Measurements from ENCODE around the gene CCDC182.

The CCDC182 gene

DNA sequence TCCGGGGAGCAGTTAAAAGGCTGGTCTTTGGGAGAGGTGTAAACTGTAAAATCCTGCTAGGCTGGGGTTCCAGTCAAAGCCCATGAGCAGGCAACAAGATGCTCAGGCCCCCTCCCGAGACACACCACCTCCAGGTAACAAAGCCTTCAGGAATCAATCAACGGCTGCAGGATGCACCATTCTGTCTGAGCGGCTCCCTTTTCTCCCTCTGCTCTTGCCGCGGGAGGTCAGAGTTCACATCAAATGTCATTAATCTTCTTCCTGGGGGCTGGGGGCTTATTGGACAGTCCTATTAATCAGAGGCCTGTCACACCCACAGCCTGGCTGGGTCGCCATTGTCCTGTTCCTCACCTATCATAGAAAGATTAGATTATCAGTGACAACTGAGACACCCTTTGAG is 11.9 kb upstream of the CCDC182 start:
- no peak for DNase-seq (ENCODE audit: low read depth)

DNA sequence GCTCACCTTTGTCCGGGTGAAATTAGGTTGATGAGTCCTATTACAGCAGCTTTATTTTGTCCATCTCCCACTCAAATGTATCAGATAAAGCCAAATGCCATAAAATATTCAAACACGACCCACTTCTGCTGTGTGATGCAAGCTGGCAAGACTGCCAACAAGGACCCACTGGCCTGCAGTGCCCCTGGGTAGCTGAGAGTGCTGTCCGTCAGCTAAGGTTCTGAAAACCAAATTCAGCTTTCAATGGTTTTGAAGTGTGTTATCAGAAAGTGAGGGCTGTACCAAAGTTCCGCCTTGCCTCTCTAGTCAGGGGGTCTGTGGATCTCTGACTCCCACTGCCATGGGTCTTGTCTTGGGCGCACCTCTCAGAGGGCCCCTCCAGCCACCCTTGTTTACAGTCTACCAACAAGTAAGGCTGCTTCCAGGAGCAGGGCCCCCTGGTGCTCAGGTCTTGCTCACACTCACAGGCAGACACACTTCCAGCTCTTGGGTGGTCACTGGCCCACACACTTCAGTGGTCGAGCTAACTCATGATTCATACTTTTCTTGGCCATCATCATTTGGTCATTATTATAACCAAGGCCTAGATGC is 10.5 kb upstream of the CCDC182 start:
- DNase-seq (ENCODE audit: low read depth) = no peak

DNA sequence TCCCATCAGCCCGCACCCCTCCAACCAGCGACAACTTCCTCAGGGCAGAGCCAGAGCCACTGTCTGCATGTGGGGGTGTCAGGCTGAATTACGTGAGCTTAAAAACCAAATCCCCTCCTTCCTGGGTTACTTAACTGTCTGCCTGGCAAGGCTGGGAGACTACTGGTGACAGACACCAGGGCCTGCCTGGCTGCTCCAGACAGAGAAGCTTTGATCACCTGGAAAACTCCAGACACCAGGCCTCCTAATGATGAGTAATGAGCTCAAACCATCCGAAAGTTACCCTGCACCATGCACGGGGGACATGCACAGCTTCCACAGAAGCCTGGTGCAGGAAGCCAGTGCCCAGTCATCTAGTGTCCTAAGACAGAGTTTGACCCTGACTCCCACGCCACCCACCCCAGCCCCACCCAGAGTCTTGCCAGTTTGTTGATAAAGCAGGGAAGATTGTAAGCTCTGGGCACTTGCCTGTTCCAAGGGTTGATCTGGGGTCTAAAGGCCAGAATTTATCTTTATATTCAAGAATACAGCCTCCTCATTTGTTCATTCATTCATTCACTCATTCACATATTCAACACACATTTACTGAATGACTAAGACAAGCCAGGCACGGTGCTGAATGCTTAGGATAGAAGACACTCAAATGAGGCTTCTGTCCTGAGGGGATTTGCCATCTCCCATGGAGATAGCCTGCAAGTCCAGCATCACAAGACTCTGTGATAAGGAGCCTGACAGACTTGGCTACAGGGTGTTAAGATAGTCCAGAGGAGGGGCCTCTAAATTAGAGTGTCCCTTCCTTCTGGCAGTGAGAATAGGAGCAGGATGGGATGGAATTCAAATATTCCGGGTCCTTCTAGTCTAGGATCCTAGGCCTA is 7.2 kb upstream of the CCDC182 start:
- no peak for DNase-seq (ENCODE audit: low read depth)

DNA sequence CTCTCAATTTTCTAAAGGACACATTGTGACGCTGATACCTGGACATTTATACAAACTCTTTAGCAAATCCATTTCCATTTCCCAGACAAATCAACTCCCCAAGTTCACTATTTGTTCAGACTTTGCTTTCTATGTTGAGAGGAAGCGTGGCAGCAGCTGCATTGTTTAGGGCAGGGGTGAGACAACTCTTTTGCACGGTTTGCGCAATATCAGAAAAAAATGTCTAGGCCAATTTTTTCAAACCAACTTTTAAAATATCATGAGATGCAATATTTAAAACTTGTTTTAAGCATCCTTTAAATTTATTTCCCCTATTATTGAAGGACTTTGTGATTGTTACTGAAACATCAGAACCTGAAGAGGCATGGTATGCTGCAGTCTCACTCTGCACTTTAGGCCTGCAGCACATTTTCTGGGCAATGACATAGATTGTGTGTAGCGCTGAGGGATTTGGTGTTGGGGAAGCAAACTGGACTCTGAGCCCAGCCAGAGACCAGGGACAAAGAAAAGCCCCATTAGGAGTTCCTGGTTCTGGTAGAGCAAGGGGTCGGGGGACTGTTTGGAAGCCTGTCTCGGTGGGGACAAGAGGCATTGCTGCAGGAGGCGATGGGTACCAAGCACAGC is 6.4 kb upstream of the CCDC182 start:
- DNase-seq (ENCODE audit: low read depth) = peak; percentile 3

DNA sequence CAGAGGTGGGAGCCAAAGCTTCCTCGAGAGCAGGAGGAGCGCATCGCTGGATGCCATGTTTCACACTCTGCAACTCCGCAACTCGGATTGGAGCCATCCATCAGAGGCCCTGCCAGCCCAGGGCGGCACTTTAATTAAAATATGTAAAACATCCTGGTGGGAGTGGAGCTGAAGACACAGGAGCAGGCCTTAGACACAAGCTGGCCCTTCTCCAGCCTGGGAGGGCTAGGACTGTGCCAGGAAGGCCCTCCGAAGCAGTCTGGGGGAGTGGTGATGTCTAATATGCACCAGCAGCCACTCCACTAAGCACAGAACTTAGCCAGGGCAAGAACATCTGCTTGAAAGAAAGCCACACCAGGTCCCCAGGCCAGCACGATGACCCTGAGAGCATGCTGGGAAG is 5.8 kb upstream of the CCDC182 start:
- no peak for DNase-seq (ENCODE audit: low read depth)

DNA sequence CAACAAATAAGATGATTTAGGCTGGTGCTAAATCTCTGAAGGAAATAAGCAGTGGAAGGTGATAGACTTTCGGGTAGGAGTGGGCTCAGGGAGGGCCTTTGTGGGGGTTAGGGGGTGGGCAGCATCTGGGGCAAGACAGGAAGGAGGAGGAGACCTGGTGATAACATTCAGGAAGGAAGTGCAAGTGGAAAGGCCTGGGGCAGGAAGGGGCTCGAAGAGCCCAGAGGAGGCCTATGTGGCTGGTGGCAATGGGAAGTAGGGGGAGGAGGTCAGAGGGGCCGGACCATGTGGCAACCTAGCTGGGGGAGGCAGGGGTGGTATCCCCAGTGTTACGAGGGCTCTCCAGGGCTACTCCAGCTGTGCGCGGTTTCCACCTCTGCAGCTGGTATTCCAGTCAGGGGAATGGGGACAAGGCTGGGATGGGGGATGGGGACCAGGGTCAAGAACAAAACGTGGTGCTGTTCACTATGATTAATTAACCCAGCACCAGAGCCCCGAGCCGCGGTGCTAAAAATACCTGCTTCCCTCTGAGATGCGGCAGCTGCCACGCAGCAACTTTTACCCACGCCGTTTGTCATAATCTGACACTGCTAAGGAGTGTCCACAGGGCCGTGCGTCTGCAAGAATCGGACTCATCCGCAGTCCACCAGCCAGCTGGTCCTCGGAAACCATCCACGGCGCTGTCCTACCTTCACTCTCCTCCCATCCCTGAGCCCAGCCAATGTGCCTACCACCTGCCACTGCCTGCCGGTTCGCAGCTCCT is 5.2 kb upstream of the CCDC182 start:
- DNase-seq (ENCODE audit: low read depth) = no peak

DNA sequence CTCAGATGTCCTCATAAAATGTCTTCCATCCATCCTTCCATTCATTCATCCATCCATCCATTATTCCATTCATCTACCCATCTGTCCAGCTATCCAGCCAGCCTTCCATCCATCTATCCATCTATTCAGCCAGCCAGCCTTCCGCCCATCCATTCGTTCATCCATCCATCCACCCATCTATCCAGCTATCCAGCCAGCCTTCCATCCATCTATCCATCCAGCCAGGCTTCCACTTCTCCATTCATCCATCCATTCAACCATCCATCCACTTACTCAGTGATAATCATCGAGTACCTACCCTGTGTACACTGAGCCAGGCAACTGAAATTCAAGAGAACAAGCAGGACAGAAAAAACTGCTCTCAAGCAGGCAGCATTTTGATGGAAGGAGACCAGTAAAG is 4.6 kb upstream of the CCDC182 start:
- DNase-seq (ENCODE audit: low read depth) = no peak

DNA sequence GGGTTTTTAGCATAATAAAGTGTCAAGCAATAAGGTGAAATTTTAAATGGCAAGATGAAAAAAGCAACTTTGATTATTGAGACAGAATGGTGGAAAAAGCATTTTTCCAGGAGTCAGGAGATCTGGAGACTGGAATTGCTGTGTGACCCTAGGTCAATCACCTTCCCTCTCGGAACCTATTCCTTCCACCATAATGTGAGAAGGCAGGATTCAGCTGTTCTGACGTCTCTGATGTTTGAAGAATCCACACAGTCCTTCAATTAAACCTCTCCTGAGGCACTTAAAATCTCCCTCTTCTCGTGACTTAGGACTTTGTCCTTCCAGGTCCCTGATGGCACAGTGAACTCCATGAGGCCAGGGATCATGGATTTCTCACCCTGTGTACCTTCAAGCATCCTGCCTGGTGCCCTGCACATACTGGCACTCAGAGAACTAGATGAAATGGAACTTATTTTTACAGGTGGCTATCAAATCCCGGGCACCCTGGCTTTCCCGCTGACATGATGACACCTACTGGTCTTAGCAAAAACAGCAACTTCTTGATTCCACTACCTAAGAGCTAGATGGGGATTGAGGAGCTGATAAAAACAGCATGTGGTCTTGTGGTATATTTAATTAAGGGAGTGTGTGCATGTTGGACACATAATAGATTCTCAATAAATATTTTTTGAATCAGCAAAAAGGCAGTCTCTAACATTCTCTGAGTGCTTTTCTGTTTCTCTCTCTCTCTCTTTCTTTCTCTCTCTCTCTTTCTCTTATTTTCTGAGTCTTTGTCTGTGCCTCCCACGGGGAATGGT is 2.3 kb upstream of the CCDC182 start:
- peak; percentile 76 for DNase-seq (ENCODE audit: low read depth)

DNA sequence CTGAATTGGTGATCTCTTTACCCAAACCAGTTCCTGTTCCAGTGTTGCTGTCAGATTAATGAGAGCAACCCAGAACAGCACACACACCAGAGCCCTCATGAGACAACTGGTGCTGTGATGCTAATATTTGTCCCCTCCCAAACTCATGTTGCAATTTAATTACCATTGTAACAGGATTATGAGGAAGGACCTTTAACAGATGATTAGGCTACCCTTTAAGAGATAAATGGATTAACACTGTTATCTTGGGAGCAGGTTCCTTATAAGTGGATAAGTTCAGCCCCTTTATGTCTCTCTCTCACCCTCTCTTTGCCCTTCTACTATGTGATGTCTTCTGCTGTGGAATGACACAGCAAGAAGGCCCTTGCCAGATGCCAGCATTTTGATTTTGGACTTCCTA is 1.1 kb upstream of the CCDC182 start:
- DNase-seq (ENCODE audit: low read depth) = no peak

DNA sequence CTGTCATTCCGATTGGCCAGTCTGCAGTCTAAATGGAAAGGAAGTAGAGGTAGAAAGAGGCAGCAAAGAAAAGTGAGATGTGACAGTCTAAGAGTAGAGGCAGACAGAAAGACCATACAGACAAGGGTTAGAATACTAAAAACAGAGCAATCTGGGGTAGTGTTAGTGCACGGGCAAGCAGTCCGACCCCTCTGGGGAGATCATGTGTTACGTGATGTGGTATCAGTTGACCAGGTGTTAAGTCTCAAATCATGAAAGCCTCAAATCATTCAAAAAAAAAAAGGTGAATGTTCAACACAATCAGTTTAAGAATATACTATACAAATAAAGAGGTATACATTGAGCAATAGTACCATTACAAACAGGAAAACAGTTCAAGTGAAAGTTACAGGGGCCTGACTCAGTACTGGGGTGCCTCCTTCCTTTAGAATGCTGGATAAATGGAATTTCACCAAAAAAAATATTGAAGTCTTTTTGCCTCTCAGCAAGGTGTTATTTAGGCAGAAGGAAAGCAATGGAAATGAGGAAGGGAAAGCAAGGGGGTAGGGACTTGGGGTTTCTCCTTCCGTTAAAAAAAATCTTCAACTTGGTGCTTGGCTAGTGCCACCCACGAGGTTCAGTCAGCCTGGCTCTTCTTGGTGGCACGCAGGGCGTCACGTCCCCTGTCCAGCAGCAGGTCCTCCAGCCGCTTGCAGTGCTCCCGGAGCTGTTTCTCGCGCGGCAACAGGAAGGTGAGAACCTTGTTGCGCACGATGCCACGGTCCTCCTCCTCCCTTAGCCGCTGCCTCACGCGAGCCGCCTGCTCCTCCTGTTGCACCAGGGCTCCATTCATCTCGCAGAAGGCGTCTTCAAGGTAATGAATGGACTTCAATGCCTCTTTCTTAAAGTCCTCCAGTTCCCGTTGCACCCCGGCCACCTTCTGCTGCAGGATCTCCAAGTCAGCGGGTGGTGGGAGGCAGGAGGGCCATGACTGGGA is 616 bp downstream of the CCDC182 start:
- no peak for DNase-seq (ENCODE audit: low read depth)

DNA sequence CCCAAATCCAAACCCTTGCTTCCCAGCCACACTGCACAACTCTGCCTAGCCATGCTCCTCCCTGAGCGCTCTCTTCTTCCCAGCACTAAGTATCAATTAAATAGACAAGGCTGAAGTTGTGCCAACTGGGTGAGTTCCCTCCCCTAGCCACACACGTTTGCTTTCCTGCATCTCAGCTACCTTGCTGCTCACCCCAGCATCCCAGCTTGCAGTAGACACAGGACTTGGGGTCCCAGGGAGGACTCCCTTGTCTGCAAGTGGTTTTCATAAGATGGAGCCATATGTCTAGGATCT is 4.9 kb downstream of the CCDC182 start:
- DNase-seq (ENCODE audit: low read depth) = no peak

DNA sequence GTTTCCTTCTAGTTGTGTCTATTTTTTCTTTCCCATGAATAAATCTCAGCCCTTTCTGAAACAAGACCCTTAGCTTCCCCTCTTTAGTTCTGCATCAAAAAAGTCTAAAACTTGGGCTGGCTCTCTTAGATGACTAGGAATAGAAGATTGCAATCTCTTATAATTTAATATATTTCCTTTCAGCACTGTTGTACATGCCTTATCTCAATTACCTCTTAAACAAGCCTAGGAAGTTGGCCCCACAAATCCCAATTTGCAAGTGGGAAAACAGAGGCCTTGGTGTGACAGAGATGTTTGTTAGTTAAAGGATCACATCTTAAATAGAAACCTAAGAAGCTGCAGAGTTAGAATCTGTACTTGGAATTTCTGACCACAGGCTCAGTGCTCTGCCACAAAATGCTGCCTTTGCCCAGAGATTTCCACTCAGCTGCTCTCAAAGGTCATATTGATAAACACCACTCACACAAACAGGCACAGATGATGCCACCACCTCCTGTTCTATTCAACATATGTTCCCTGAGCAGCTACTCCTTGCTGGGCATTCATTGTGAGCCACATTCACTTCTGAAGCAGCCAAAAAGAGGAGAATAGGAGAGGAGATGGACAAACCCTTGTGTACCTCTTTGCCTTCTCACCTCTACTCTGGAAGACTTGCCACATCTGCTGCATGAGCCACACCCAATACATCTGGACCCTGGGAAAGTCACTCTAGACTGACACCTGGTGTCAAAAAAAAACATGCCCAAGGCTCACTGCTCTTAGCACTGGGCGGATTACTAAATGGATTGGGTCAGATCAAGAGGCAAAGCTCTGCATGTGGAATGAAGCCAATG is 5.5 kb downstream of the CCDC182 start:
- DNase-seq (ENCODE audit: low read depth) = no peak

DNA sequence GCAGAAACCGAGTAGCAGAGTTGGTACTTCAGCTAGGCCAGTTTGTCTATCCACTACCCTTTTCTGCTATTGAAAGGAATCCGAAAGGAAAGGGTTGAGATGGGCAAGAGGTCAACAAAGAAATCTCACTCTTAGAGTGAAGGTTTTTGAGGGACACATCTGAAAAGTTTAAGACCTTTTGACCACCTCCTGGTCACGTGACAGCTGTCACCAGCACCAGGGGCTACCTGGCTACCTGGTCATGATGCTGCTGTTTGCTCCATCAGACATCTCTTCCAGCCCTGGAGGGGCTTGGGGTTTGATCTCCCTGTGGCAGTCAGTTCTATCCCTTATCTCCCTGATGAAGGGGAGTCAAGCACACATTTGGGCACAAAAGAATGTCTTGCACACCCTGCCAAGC is 7.6 kb downstream of the CCDC182 start:
- DNase-seq (ENCODE audit: low read depth) = no peak

DNA sequence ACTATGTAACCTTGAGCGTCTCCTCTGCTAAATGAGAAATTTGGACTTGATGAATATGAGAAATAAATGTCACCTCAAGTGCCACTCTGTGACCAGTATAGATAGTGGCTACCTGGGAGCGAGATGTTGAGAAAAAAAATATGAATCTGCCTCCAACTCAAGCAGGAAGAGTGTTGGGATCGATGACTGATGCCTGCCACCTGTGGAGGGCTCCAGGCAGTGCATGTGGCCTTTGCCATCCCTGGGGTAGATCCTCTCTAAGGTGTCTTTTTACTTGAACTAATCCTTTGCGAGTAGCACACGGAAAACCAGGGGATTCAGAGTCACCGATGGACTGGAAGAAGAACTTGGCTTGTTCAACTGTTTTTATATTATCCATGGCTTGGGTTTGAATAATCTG is 9.4 kb downstream of the CCDC182 start:
- no peak for DNase-seq (ENCODE audit: low read depth)

DNA sequence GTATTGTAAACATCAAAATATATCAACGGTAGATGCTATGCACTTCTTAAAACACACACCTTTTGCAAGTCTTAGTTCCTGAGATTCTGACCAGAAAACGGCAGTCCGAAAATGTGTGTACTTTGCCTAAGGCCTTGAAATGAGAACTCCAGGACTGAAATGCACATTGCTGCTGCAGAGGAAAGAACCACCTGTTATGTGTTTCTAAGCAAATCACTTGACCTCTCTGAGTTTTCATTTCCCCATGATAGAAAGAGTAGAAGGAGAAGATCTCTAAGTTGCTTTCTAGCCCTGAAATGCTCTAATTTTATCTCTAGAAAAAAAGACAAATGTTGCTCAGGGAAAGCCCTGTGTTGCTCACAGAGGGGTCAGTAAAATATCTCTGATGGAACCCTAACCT is 9.9 kb downstream of the CCDC182 start:
- no peak for DNase-seq (ENCODE audit: low read depth)

DNA sequence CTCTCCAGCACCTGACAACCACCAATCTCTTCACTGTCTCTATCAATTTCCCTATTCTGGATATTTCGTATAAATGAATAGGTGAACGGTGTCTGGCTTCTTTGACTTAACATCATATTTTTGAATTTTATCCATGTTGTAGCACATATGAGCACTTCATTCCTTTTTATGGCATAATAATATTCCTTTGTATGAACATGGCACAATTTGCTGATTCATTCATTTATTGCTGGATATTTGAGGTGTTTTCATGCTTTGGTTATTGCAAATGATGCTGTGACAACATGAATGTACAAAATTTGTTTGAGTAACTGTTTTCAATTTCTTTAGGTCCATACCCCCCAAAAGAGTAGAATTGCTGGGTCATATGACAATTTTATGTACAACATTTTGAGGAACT is 12.0 kb downstream of the CCDC182 start:
- DNase-seq (ENCODE audit: low read depth) = no peak

DNA sequence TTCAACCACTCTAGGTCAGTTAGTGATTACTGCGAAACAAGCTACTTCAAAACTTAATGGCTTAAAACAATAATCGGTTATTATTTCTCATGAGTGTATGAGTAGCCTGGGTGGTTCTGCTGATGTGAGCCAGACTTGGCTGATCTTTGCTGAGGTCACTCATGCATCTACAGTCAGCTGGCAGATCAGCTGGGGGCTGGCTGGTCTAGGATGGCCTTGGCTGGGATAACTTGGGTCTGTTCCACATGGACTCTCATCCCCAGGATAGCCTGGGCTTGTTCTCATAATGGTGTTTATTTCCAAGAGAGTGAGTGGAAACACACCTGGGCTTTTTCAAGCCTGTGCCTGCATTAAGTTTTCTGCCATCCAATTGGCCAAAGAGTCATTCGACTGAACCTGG is 13.0 kb downstream of the CCDC182 start:
- no peak for DNase-seq (ENCODE audit: low read depth)

DNA sequence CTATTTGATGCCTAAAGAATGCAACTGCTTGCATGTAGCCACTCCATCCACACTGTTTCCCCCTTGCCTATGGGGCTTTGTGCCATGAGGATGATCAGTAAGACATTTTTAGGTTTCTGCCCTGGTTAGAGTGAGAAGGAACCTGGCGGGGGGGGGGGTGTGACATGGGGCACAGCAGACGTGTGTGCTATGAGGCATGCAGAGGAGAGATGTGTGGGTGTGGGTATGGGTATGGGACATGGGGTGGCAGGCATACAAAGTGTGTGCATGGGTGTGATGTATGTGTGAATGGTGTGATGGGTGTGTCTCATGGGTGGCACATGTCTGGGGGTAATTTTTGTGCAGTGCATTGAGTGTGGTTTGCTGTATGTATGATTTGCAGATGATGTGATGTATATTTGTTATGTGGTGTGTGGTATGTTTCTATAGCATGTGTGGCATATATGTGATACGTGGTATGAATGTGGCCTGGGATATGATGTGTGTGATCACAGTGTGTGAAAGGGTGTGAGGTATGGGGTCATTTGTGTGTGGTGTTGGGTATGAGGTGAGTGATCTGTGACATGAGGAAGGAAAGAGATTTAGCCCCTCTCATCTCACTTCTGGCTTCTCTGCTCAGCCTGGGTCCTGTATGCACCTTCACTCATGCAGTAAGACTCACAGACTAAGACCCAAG is 14.9 kb downstream of the CCDC182 start:
- DNase-seq (ENCODE audit: low read depth) = no peak

DNA sequence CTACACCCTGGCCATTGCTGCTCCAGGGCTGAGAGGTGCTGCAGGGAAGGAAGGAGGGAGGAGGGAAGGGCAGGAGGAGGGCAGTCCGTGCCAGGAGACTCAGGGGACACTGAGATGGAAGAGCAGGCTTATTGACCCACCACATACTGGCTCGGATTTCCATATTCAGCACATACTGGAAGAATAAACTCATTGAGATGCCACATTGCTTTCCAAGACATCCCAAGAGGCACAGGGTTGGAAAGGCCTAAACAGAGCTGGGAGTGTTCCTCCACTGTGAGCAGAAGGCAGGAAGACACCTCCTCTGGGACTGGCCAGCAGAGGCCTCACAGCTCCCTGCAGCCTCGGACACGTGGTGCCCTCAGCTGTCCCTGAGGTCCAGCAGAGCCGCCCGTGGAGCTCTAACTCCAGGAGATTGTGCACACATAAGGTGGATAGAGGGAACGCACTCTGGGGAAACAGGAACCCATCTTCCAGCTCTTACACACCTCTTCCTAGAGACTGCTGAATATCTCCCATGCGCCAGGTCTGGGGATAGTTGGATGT is 17.4 kb downstream of the CCDC182 start:
- no peak for DNase-seq (ENCODE audit: low read depth)
